Hematopoietic multipotent progenitor cell treated with erythropoietin and hydrocortisone succinate and interleukin-3 and kit ligand, for 4 days (in vitro differentiated cells): Measurements from ENCODE around the gene MRPS21.

ENCODE experiments used
- DNase-seq: peaks from one replicate; pipeline ENCODE4 v3.0.0-alpha.2; 2015

Gene MRPS21

GRCh38 chr1:150293433-150294253 lies at the start of gene MRPS21:
MRPS21 (plus strand) TSS chr1:150293861; CDS start chr1:150294367, 506 bp downstream.
- peak; percentile 98 for DNase-seq

- no peak for DNase-seq
Measured at GRCh38 chr1:150249936-150250335, 43.7 kb upstream of the MRPS21 start.

GRCh38 chr1:150256198-150256553 lies 37.5 kb upstream of the MRPS21 start:
- DNase-seq: no peak

GRCh38 chr1:150256554-150257341 lies 36.9 kb upstream of the MRPS21 start:
- no peak for DNase-seq

GRCh38 chr1:150257624-150258585 lies 35.8 kb upstream of the MRPS21 start, which contains the start of gene CA14:
CA14 (plus strand) TSS chr1:150257774; CDS start chr1:150258129, 355 bp downstream.
- peak; percentile 25 for DNase-seq

- DNase-seq: no peak
Measured at GRCh38 chr1:150259217-150259616, 34.4 kb upstream of the MRPS21 start.

- DNase-seq: no peak
Measured at GRCh38 chr1:150259758-150260669, 33.6 kb upstream of the MRPS21 start.

GRCh38 chr1:150261367-150261766 lies 32.3 kb upstream of the MRPS21 start:
- DNase-seq: no peak

GRCh38 chr1:150262388-150263320 lies 31.0 kb upstream of the MRPS21 start:
- DNase-seq: peak; percentile 24

- no peak for DNase-seq
Measured at GRCh38 chr1:150263549-150263948, 30.1 kb upstream of the MRPS21 start.

- DNase-seq: no peak
Measured at GRCh38 chr1:150267896-150268295, 25.8 kb upstream of the MRPS21 start.

GRCh38 chr1:150268340-150268704 lies 25.3 kb upstream of the MRPS21 start:
- DNase-seq: peak; percentile 64

GRCh38 chr1:150268705-150269403 lies 24.8 kb upstream of the MRPS21 start, which contains the start of gene APH1A:
APH1A (minus strand) TSS chr1:150269016; CDS start chr1:150268810, 206 bp downstream.
- DNase-seq: peak; percentile 99

GRCh38 chr1:150269451-150269850 lies 24.2 kb upstream of the MRPS21 start:
- DNase-seq: no peak

- DNase-seq: no peak
Measured at GRCh38 chr1:150271291-150271959, 22.2 kb upstream of the MRPS21 start.

GRCh38 chr1:150273311-150273710 lies 20.4 kb upstream of the MRPS21 start:
- no peak for DNase-seq

GRCh38 chr1:150280138-150280707 lies 13.4 kb upstream of the MRPS21 start:
- no peak for DNase-seq

- DNase-seq: peak; percentile 92
Measured at GRCh38 chr1:150281221-150281757, 12.4 kb upstream of the MRPS21 start.
